Activated naive CD4-positive, alpha-beta T cell treated with anti-CD3 and anti-CD28 coated beads, Interleukin-2, amount 50 U/mL, for 24 hours (primary cell): ENCODE data around the gene RRP15.

ENCODE experiments used
- H3K27ac Mint-ChIP-seq: one replicate; pipeline ENCODE4 v1.8.0; 2021; ENCODE audit warnings: mild to moderate bottlenecking, mixed read lengths
- H3K27me3 Mint-ChIP-seq: one replicate; pipeline ENCODE4 v1.8.0; 2021; ENCODE audit warnings: mixed read lengths
- H3K36me3 Mint-ChIP-seq: one replicate; pipeline ENCODE4 v1.8.0; 2021; ENCODE audit warnings: mixed read lengths
- H3K4me1 Mint-ChIP-seq: one replicate; pipeline ENCODE4 v1.8.0; 2021; ENCODE audit warnings: mixed read lengths
- H3K4me3 Mint-ChIP-seq: one replicate; pipeline ENCODE4 v1.8.0; 2021; ENCODE audit warnings: mild to moderate bottlenecking, mixed read lengths
- H3K9me3 Mint-ChIP-seq: one replicate; pipeline ENCODE4 v1.8.0; 2021; ENCODE audit warnings: mixed read lengths

RRP15 gene

DNA sequence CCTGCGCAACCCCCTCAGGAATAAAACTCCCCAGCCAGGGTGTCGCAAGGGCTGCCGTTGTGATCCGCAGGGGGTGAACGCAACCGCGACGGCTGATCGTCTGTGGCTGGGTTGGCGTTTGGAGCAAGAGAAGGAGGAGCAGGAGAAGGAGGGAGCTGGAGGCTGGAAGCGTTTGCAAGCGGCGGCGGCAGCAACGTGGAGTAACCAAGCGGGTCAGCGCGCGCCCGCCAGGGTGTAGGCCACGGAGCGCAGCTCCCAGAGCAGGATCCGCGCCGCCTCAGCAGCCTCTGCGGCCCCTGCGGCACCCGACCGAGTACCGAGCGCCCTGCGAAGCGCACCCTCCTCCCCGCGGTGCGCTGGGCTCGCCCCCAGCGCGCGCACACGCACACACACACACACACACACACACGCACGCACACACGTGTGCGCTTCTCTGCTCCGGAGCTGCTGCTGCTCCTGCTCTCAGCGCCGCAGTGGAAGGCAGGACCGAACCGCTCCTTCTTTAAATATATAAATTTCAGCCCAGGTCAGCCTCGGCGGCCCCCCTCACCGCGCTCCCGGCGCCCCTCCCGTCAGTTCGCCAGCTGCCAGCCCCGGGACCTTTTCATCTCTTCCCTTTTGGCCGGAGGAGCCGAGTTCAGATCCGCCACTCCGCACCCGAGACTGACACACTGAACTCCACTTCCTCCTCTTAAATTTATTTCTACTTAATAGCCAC lies 60.7 kb downstream of the RRP15 start:
- H3K4me1 Mint-ChIP-seq: peaks cover 30% of the 10 kb centered on the region
- peak overlapping the region; percentile 41 for H3K27ac Mint-ChIP-seq
- H3K9me3 Mint-ChIP-seq: no peaks in the 10 kb centered on the region
- H3K4me3 Mint-ChIP-seq: no peak overlapping the region
- H3K27me3 Mint-ChIP-seq: peaks cover 46% of the 10 kb centered on the region
- H3K36me3 Mint-ChIP-seq: peaks cover 16% of the 10 kb centered on the region

DNA sequence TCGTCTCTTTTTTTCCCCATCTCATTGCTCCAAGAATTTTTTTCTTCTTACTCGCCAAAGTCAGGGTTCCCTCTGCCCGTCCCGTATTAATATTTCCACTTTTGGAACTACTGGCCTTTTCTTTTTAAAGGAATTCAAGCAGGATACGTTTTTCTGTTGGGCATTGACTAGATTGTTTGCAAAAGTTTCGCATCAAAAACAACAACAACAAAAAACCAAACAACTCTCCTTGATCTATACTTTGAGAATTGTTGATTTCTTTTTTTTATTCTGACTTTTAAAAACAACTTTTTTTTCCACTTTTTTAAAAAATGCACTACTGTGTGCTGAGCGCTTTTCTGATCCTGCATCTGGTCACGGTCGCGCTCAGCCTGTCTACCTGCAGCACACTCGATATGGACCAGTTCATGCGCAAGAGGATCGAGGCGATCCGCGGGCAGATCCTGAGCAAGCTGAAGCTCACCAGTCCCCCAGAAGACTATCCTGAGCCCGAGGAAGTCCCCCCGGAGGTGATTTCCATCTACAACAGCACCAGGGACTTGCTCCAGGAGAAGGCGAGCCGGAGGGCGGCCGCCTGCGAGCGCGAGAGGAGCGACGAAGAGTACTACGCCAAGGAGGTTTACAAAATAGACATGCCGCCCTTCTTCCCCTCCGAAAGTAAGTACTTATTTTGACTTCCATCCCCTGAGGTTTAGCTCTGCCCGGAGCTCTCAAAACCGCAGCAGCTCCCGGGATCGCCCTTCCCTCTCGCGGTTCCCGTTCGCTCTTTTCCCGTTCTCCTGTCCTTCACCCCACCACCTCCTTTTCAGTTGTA lies 61.5 kb downstream of the RRP15 start:
- Mint-ChIP-seq H3K4me1 (peaks cover 38% of the 10 kb centered on the region), H3K27ac (peak overlapping the region; percentile 51), H3K27me3 (peaks cover 46% of the 10 kb centered on the region), H3K36me3 (peaks cover 11% of the 10 kb centered on the region), H3K9me3 (no peaks in the 10 kb centered on the region), H3K4me3 (no peak overlapping the region)

DNA sequence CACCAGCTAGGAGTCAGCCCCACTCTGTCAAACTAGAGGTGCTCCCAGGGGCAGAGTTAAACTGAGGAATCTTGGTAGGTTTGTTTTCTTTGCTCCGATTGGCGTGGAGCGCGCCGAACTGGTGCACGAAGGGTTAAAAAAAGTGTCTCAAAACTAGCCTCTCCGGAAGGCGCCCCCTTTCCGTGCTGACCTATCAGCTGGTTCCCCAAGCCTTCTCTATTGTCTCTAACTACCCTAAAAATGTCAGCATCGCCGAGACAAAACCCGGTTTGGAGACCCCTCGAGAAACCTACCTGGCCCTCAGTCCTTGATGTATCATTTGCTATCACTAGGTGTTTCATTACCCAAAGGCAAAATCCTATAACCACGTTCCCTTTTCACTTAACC lies 62.2 kb downstream of the RRP15 start:
- peaks cover 6% of the 10 kb centered on the region for H3K36me3 Mint-ChIP-seq
- no peaks in the 10 kb centered on the region for H3K9me3 Mint-ChIP-seq
- no peak overlapping the region for H3K27ac Mint-ChIP-seq
- peaks cover 42% of the 10 kb centered on the region for H3K27me3 Mint-ChIP-seq
- H3K4me3 Mint-ChIP-seq: no peak overlapping the region
- H3K4me1 Mint-ChIP-seq: peaks cover 43% of the 10 kb centered on the region

DNA sequence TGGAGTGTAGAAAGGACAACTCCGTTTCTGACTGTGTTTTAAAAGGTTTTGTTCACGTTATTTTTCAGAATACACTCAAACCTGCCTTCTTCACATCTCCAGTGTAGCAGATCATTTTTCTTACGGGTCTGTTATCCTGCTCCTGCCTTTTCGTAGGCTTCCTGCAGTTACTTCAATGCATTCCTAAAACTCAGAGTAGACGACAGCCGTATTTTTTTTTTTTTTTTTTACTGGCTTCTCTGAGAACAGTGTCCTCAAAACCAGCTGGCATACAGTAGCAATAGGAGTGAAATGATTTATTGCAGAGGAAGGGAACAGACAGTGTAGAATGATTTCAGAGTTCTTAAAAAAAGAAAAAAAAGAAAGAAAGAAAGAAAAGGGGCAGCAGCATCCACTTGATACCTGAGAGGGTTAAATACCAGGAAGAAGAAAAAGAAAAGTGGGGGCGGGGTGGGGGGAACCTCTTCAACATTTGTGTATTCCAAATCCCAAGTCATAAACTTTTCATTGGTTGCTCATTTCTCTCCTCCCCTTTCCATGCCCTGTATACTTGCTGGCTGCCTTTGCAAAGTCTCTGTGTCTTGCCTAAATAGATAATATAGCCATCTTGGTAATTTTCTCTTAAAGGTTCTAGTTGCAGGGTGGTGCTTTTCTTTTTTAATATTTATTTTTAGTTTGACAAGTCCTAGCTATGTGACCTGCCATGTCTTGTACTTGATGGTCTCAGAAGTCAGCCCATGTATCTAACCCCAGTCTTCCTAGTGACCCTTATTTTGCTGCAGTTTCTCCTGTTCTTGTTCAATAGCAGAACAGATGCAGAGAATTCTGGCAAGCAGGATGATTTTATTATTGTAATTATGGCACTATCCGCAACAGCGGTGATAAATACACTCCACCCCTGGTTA lies 62.9 kb downstream of the RRP15 start:
- H3K9me3 Mint-ChIP-seq: no peaks in the 10 kb centered on the region
- peaks cover 5% of the 10 kb centered on the region for H3K36me3 Mint-ChIP-seq
- peaks cover 43% of the 10 kb centered on the region for H3K4me1 Mint-ChIP-seq
- no peak overlapping the region for H3K4me3 Mint-ChIP-seq
- H3K27ac Mint-ChIP-seq: no peak overlapping the region
- H3K27me3 Mint-ChIP-seq: peaks cover 37% of the 10 kb centered on the region

DNA sequence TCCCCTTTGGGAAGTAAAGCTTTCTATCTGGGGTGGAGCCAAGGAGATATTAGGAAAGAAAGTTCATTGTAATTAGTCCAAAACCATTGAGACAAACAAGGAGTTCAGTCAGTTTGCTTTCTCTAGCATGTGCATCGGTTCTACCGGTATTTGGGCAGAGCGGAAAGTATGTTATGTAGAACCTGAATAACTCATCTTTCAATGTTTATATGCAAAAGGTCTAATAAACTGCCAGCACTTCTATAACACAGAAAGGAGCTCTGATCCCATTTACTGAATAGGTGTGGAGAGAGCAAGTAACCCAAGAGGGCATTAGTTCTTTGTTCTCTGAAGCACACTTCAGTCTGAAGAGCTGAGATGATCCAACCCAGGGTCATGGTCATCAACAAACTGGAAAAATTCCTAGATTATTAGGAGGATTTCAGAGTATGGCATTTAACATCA lies 63.6 kb downstream of the RRP15 start:
- Mint-ChIP-seq H3K4me3 (no peak overlapping the region), H3K27me3 (peaks cover 37% of the 10 kb centered on the region), H3K4me1 (peaks cover 43% of the 10 kb centered on the region), H3K27ac (no peak overlapping the region), H3K36me3 (no peaks in the 10 kb centered on the region), H3K9me3 (no peaks in the 10 kb centered on the region)

DNA sequence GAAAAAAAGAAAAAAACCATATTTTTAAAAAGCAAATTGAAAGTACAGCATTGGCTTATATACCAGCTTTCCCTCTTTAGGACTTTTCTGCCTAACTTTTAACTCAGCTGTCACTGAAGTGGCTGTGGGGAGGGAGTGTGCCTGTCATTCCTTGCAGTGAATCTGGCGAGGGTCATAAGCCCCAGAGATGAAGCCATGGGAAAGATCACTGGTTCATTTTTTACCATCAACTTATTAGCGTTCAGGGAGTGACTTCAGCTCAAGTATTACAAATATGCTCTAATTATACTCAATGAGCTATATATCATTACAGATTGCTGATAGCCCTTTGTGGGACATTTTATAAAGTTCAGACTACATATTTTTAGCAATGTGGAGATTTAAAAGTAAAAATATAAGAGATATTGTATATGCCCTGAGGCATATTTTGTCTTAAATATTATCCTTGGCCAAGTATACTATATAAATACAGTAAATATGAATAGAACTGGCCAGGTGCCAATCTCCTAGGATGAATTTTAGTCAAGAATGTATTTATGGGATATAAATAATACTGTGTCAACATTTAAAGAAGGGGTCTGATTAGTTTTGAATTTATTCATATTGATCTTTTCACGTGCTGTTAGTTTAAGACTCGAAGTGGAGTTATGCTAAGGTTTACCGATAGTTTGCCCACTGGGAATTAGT lies 64.4 kb downstream of the RRP15 start:
- H3K27ac Mint-ChIP-seq: no peak overlapping the region
- H3K36me3 Mint-ChIP-seq: no peaks in the 10 kb centered on the region
- H3K9me3 Mint-ChIP-seq: no peaks in the 10 kb centered on the region
- peaks cover 43% of the 10 kb centered on the region for H3K4me1 Mint-ChIP-seq
- no peak overlapping the region for H3K4me3 Mint-ChIP-seq
- peaks cover 37% of the 10 kb centered on the region for H3K27me3 Mint-ChIP-seq

DNA sequence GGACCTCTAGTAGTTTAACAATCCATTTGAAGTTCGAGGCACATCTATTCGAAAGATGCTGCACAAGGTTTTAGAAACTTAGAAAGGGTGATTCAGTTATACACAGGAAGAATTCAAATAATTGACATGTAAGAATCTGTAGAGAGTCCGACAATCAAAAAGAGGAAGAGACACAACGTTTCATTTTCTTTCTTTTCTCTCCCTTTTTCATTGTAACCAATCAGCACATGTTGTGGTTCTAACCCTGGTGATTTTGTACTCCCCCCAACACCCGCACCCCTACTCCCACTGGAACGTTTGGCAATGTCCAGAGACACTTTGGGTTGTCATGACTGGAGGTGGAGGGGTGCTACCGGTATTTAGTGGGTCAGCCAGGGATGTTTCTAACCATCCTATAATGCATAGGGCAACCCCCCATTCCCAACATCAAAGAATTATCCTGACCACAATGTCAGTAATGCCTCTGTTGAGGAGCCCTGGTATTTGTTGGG lies 65.0 kb downstream of the RRP15 start:
- H3K27me3 Mint-ChIP-seq: peaks cover 37% of the 10 kb centered on the region
- H3K36me3 Mint-ChIP-seq: no peaks in the 10 kb centered on the region
- H3K27ac Mint-ChIP-seq: no peak overlapping the region
- H3K4me3 Mint-ChIP-seq: no peak overlapping the region
- H3K4me1 Mint-ChIP-seq: peaks cover 43% of the 10 kb centered on the region
- no peaks in the 10 kb centered on the region for H3K9me3 Mint-ChIP-seq

DNA sequence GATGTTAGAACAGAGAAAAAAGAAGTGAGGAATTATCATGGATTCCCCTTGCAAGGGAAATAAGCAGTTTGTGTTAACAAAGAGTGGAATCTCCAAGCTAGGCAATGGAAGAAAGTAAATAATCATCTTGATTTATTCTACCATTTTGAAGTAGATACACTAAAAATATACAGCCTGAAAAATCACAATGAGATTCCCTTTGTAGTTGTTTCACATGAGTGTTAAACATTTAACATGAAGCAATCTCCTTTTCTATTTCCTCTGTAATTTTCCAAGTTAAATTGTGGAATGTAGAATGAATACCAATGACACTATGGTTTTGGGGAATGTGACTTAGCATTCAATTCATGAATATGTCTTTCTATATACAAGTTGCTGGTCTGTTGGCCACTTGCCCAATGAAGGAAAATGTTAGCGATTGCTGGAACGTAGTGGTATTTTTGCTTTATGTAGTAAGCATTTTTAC lies 65.7 kb downstream of the RRP15 start:
- peaks cover 43% of the 10 kb centered on the region for H3K4me1 Mint-ChIP-seq
- H3K36me3 Mint-ChIP-seq: no peaks in the 10 kb centered on the region
- peak overlapping the region; percentile 19 for H3K27ac Mint-ChIP-seq
- peak overlapping the region; percentile 59 for H3K4me3 Mint-ChIP-seq
- no peaks in the 10 kb centered on the region for H3K9me3 Mint-ChIP-seq
- H3K27me3 Mint-ChIP-seq: peaks cover 37% of the 10 kb centered on the region

DNA sequence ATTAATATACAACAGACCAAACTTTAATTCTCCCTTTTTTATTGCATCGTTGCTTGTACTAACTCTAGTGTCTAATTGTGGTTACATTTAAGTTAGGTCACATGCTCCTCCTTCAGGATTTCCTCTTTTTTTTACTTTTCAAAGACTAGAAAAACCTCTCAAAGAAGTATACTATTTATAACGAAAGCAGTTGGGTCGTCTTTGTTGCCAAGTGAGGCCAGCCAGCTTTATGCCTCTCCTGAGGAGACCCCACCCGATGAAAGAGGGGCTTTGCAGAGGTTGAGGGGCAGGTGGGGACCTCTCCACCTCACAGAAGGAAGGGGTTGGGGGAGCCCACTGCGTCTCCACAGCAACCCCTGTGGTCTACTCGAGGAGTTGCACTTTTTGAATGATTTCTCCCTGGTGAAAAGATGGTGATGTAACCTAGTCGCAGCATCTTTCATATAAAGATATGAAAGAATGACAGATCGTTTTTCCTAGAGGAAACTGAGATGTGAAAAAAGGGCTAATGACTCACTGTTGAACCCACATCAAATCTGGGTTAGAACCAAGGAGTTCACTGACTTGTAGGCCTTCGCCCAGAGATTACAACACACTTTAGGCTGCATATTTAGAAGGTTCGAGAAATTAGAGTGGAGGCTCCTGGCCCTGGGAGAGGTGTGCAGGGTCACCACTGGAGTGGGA lies 66.4 kb downstream of the RRP15 start:
- Mint-ChIP-seq H3K4me3 (peak overlapping the region; percentile 59), H3K9me3 (no peaks in the 10 kb centered on the region), H3K27ac (peak overlapping the region; percentile 2), H3K36me3 (no peaks in the 10 kb centered on the region), H3K4me1 (peaks cover 37% of the 10 kb centered on the region), H3K27me3 (peaks cover 33% of the 10 kb centered on the region)

DNA sequence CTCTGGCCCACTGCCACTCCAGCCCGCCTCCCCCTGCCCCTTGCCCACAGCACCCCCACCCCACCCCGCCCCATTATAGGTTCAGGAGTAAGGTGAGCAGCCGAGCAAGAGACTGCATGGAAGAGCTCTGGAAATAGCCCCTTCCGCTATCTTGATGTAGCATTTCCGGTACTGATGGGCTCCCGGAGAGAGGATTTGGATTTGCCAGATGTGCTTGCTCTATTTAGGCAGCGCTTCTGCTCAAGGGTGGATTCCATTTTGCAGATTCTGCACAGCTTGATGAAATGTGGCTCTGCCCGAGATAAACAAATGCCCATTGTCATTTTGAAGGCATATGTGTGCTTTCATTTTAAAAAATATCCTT lies 67.0 kb downstream of the RRP15 start:
- Mint-ChIP-seq H3K4me1 (peaks cover 31% of the 10 kb centered on the region), H3K36me3 (no peaks in the 10 kb centered on the region), H3K27ac (no peak overlapping the region), H3K27me3 (peaks cover 27% of the 10 kb centered on the region), H3K9me3 (no peaks in the 10 kb centered on the region), H3K4me3 (no peak overlapping the region)

DNA sequence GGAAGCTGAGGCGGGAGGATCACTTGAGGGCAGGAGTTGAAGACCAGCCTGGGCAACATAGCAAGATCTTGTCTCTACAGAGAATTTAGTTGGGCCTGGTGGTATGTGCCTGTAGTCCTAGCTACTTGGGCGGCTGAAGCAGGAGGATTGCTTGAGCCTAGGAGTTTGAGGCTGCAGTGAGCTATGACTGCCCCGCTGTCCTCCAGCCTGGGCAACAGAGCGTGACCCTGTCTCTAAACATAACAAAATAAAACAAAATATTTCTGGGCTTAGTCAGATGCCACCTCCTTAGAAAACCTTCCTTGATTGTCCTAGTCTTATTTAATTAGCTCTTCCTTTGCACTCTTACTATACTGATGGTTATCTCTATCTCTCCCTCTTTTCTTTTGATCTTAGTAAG lies 68.6 kb downstream of the RRP15 start:
- Mint-ChIP-seq H3K27me3 (peaks cover 15% of the 10 kb centered on the region), H3K36me3 (no peaks in the 10 kb centered on the region), H3K9me3 (no peaks in the 10 kb centered on the region), H3K4me3 (no peak overlapping the region), H3K27ac (no peak overlapping the region), H3K4me1 (peaks cover 17% of the 10 kb centered on the region)

DNA sequence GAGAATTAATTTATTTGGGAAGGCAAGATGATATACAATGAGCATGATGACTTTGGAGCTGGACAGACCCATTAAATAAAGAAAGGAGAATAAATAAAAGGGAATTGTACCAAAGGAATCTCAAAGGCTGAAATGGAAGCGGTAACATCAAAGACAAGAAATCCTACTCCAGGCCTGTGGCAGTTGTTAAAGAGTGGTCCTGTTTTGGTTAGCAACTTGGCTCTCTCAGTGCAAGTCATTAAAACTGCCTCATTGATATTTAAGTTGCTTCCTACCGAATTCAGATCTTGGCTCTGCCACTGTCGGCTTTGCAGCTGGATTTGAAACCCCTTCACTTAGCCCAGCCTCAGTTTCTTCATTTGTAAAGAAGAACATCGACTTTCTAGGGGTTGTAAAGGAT lies 70.2 kb downstream of the RRP15 start:
- Mint-ChIP-seq H3K4me1 (peaks cover 17% of the 10 kb centered on the region), H3K27ac (no peak overlapping the region), H3K36me3 (no peaks in the 10 kb centered on the region), H3K9me3 (no peaks in the 10 kb centered on the region), H3K4me3 (no peak overlapping the region), H3K27me3 (peaks cover 5% of the 10 kb centered on the region)

DNA sequence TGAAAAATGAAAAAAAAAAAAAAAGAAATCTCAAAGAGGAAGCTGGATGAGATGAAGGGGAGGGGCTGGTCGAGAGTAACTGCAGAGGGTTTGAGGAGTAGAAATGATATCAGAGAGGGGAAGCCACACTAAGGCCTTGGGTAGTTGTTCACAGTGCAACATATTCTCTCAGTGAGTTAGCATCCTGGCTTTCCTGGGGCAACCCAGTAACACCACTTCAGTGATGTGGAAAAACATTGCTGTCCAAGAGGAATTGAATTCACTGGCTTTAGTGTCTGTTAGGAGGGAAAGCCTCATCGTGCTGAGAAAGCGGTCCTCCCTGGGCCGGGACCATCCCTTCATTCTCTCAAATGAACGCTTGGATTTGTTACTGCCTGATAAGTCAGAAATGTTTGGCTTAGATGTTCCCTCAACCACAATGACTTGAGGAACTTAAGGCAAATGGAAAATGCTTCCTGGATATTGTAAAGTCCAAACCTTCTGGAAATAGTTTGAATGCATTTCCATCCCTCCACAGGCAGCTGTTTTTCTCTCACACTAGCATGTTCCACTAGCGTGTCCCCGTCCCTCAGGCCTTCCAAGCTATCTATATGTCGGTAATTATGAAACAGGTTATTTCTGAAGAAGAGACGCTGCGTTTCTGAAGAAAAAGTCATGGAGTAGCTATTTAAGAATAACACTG lies 72.3 kb downstream of the RRP15 start:
- Mint-ChIP-seq H3K27ac (no peak overlapping the region), H3K4me1 (no peaks in the 10 kb centered on the region), H3K36me3 (no peaks in the 10 kb centered on the region), H3K27me3 (peaks cover 2% of the 10 kb centered on the region), H3K9me3 (no peaks in the 10 kb centered on the region), H3K4me3 (no peak overlapping the region)

DNA sequence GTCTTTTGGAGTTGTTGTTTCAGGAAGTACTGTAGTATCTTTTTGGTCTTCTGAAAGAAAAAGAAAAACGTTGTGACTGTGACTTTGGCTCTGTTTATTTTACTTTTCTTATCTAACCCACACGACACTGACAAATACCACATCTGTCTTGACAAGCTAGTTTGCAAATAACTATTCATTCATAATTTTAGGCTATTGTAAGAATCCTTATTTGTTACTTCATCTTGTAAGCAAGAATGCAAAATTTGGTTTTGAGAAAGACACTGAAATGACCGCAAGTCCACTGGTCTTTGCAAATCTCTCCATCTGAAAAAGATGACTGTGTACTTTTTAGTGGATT lies 72.8 kb downstream of the RRP15 start:
- peaks cover 2% of the 10 kb centered on the region for H3K27me3 Mint-ChIP-seq
- no peaks in the 10 kb centered on the region for H3K4me1 Mint-ChIP-seq
- no peaks in the 10 kb centered on the region for H3K36me3 Mint-ChIP-seq
- no peak overlapping the region for H3K4me3 Mint-ChIP-seq
- H3K9me3 Mint-ChIP-seq: no peaks in the 10 kb centered on the region
- H3K27ac Mint-ChIP-seq: no peak overlapping the region
